HG03354 (cell line): ENCODE results near the gene MRPL36.

Experiments used
- ATAC-seq: cut with Tn5 transposase; IDR thresholded peaks from one replicate; pipeline ENCODE4 v1.9.1; 2021; ENCODE audit warnings: mild to moderate bottlenecking; ENCODE audit not compliant: unreplicated experiment, poor library complexity, severe bottlenecking

Gene MRPL36

GRCh38 chr5:1770443-1770802, 29.2 kb downstream of the MRPL36 start:
- no peak for ATAC-seq

- no peak for ATAC-seq
These were observed 29.7 kb downstream of the MRPL36 start for GRCh38 chr5:1769752-1770442.

DNA sequence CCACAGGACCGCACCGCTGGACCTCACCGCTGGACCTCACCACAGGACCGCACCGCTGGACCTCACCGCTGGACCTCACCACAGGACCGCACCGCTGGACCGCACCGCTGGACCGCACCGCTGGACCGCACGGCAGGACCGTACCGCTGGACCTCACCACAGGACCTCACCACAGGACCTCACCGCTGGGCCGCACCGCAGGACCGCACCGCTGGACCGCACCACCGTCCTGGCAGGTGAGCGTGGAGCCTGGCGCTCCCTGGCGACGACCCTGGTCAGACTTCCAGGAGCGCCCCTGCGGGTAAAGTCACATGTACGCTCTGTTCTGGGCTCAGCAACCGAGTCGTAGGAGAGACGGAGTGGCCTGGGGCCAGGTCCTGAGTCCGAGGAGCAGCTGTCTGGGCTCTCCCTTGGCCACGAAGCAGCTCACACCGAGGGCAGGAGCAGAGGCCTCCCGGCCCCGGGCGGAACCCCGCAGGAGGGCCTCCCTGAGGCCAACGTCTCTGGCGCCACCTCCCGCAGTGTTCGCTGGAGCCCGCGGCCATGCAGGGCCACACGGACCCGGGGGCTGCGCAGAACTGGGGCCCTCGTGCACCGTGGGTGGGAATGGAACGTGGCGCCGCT, 30.5 kb downstream of the MRPL36 start:
- ATAC-seq, result no peak

- ATAC-seq, result no peak
These were observed 31.2 kb downstream of the MRPL36 start for GRCh38 chr5:1768283-1769000.

DNA sequence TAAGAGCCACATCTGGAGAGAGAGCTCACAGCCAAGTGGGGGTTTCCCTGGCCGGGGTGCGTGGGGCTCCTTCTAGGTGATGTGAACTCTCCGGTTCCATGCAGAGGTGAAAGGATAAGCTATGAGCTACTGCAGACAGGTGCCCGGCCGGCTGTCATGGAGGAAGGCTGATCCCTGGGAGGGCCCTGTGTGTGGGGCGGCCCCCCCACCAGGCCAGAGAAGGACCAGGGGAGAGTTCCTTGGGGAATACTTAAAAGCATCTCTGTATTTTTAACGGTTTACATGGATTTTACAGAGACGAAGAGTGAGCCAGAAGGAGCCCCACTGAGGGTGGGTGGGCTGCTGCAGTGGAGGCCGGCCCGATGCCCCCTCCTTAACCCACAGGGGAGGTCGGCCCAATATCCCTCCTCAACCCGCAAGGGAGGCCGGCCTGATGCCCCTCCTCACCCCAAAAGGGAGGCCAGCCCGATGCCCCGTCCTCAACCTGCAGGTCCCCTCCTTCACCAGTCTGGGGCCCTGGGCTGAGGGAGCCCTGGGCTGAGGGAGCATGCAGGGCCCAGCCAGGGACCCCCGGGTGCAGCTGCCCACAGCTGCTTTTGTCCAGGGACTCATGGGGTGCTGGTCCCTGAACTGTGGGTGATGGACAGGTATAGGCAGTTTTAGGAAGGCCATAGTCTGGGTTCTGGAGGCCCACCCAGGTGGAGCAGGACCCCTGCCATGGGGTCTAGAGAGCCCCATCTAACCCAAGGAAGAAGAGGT, 31.9 kb downstream of the MRPL36 start:
- ATAC-seq, result no peak

DNA sequence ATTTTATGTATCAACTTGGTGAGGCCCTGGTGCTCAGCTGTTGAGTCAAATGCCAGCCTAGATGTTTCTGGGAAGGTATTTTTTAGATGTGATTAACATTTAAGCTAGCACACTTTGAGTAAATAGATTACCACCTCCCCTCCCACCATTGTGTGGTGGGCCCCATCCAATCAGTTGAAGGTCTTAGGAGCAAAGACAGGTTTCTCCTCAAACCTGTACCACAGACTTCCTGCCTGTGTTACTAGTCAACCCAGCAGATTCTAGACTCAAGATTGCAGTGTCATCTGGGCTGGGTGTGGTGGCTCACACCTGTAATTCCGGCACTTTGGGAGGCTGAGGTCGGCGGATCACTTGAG, 33.8 kb downstream of the MRPL36 start:
- no peak for ATAC-seq

- ATAC-seq, result no peak
These were observed 34.3 kb downstream of the MRPL36 start for GRCh38 chr5:1765141-1765879.

DNA sequence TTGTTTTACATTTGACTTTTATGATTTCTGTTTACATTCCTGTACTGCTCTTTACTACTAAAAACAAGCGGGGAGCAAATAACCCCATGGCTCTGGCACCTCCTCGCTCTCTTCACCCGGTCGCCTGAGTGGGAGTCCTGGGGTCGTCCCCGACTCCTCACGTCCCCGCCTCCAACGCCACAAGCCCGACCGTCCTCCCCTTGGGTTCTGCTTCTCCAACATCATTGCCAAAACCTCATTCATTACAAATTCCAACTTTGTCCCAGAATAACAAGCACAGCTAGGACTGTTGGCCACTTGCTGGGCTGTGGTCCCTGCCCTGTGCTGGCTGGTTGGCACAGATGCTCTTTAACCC, 35.1 kb downstream of the MRPL36 start:
- no peak for ATAC-seq

- no peak for ATAC-seq
These were observed 35.6 kb downstream of the MRPL36 start for GRCh38 chr5:1763960-1764605.

DNA sequence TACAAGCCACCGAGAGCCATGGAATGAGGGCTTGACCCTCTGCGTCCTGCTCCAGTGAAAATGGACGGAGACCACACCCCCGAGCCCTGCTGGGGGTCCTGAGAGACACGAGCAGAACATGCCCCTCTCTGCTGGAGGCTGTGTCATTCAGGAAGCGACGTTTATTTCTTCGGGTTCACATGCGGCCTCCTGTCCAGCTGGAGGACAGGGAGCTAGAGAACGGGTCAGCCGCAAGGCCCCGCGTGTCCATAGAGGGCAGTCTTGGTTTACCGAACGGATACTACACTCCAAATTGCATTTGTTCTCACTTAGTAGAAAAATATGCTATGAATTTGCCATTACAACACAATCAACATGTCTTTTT, 36.1 kb downstream of the MRPL36 start:
- no peak for ATAC-seq

DNA sequence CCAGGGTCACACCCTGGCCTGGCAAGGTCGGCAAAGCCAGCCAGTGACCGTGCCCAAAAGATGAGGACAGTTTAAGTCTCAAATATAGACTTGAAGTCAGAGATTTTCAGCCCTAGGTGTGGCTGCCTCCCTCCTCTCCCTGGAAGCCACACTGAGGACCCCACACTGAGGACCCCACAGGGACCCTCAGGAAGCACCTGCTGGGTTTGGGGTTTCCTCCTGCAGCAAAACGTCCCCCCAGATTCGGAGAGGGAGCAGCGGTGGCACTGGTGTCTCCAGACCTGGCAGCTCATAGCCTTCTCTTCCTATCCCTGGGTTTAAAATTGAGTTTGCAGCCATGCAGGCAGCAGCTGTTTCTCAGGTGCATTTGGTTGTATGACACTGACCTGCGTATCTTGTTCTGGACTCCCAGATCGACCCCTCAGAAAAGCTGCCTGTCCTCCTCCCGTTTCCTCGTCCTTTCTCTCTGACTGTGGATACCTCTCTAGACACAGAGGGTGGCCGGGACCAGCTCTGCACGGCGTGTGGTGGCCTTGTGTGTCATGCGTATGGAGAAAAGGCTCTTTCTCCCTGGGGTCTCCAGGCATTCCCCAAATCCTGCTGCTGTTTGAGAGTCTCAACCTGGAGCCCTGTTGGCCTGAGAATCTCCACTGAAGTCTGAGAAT, 36.6 kb downstream of the MRPL36 start:
- no peak for ATAC-seq

GRCh38 chr5:1762121-1762882, 37.3 kb downstream of the MRPL36 start:
- no peak for ATAC-seq

- ATAC-seq, result no peak
These were observed 38.2 kb downstream of the MRPL36 start for GRCh38 chr5:1761453-1761755.

DNA sequence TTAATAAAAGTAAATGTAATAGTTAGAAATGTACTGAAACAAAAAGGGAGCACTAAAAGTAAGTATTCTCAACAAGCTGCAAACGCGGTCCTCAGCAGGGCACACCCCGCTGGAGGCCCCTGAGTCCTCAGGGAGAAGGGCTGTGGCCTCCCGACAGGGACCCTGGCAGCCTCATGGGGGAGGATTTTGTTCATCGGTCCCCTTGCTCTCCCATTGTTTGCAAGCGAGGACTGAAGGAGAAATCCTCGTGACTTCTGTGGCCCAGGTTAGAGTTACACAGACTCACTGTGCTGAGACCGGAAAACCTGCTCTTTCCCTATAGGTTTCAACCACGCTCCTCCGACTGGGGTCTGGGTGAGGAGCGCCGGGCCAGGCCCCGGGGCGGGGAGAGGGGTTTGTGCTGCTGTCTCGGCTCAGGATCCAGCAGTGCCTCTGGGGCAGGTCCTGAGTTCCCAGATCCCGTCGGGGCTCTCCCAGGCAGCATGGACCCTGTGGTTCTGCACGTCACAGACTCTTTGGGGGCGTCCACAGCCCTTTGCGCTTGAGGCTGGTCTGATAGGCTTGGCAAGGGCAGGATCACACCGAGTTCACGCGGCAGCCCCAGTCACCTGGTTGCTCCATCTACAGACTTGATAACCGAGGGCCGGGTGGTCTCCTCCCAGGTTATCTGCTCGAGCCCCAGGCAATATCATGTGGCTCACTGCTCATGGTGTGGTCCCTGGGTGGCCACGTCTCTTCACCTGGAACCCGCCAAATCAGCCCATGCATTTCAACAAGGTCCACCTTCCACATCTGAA, 38.8 kb downstream of the MRPL36 start:
- ATAC-seq, result no peak

GRCh38 chr5:1760231-1760630, 39.4 kb downstream of the MRPL36 start:
- no peak for ATAC-seq

DNA sequence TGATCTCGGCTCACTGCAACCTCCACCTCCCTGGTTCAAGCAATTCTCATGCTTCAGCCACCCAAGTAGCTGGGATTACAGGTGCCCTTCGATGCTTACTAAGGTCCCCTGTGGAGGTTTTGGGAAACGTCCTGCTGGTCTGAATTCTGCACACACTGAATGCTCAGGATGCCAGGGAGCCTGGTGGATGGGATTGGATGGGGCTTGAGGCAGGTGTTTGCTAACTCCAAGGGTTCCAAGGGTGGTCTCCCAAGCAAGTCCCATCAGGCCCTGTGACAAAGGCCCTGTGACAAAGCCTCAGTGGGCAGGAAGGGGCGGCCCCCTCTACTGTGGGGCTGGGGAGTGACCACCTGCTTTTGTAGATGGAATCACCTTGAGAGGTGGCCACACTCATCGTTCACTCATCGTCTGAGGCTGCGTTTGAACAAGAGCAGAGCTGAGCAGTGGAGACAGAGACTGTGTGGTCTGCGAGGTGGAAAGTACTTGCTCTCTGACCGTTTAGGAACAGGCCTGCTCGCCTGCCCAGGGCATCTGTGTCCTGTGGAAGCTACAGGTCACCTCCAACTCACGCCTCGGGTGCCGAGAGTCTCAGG, 40.2 kb downstream of the MRPL36 start:
- ATAC-seq, result no peak

- ATAC-seq, result no peak
These were observed 41.1 kb downstream of the MRPL36 start for GRCh38 chr5:1758574-1758973.
